ENCODE data around the gene FTO.
A peak's percentile ranks its signal among the peaks of the same experiment; 100 is the strongest.

FTO gene

GRCh38 chr16:53936529-53936928 is 232.6 kb downstream of the FTO start:
- no peak for DNase-seq (ENCODE audit: low read depth in 1 of 2, low spot score in 1 of 2)
- no peak for TF ChIP-seq JUND (IDR thresholded peaks at IDR 0.05; ENCODE audit: low read depth)
- in situ Hi-C loops (cut with HindIII; ENCODE audit: low pct_unique_long_range_greater_than_20kb, low sequenced_read_pairs): no loop called here

- no peak for TF ChIP-seq JUND (IDR thresholded peaks at IDR 0.05; ENCODE audit: low read depth)
- no peak for DNase-seq (ENCODE audit: low read depth in 1 of 2, low spot score in 1 of 2)
- in situ Hi-C loops (cut with HindIII; ENCODE audit: low pct_unique_long_range_greater_than_20kb, low sequenced_read_pairs): no loop called here
These were observed 233.4 kb downstream of the FTO start for GRCh38 chr16:53937161-53937880.

- in situ Hi-C loops (cut with HindIII; ENCODE audit: low pct_unique_long_range_greater_than_20kb, low sequenced_read_pairs): no loop called here
- no peak for TF ChIP-seq JUND (IDR thresholded peaks at IDR 0.05; ENCODE audit: low read depth)
- DNase-seq (ENCODE audit: low read depth in 1 of 2, low spot score in 1 of 2): no peak
These were observed 240.1 kb downstream of the FTO start for GRCh38 chr16:53944025-53944424.

GRCh38 chr16:53945996-53946395 is 242.0 kb downstream of the FTO start:
- TF ChIP-seq JUND (IDR thresholded peaks at IDR 0.05; ENCODE audit: low read depth): no peak
- peak in 1 of 2 experiments; percentile 70 for DNase-seq (ENCODE audit: low read depth in 1 of 2, low spot score in 1 of 2)
- in situ Hi-C loops (cut with HindIII; ENCODE audit: low pct_unique_long_range_greater_than_20kb, low sequenced_read_pairs): no loop called here

- no peak for DNase-seq (ENCODE audit: low read depth in 1 of 2, low spot score in 1 of 2)
- no peak for TF ChIP-seq JUND (IDR thresholded peaks at IDR 0.05; ENCODE audit: low read depth)
- in situ Hi-C loops (cut with HindIII; ENCODE audit: low pct_unique_long_range_greater_than_20kb, low sequenced_read_pairs): no loop called here
These were observed 242.9 kb downstream of the FTO start for GRCh38 chr16:53946746-53947386.

- DNase-seq (ENCODE audit: low read depth in 1 of 2, low spot score in 1 of 2): no peak
- in situ Hi-C loops (cut with HindIII; ENCODE audit: low pct_unique_long_range_greater_than_20kb, low sequenced_read_pairs): no loop called here
- no peak for TF ChIP-seq JUND (IDR thresholded peaks at IDR 0.05; ENCODE audit: low read depth)
These were observed 243.7 kb downstream of the FTO start for GRCh38 chr16:53947642-53948041.

- in situ Hi-C loops (cut with HindIII; ENCODE audit: low pct_unique_long_range_greater_than_20kb, low sequenced_read_pairs): no loop called here
- TF ChIP-seq JUND (IDR thresholded peaks at IDR 0.05; ENCODE audit: low read depth): no peak
- no peak for DNase-seq (ENCODE audit: low read depth in 1 of 2, low spot score in 1 of 2)
These were observed 244.4 kb downstream of the FTO start for GRCh38 chr16:53948326-53948725.

- in situ Hi-C loops (cut with HindIII; ENCODE audit: low pct_unique_long_range_greater_than_20kb, low sequenced_read_pairs): no loop called here
- no peak for TF ChIP-seq JUND (IDR thresholded peaks at IDR 0.05; ENCODE audit: low read depth)
- DNase-seq (ENCODE audit: low read depth in 1 of 2, low spot score in 1 of 2): no peak
These were observed 244.9 kb downstream of the FTO start for GRCh38 chr16:53948734-53949430.

- DNase-seq (ENCODE audit: low read depth in 1 of 2, low spot score in 1 of 2): peak in 1 of 2 experiments; percentile 20
- TF ChIP-seq JUND (IDR thresholded peaks at IDR 0.05; ENCODE audit: low read depth): no peak
- in situ Hi-C loops (cut with HindIII; ENCODE audit: low pct_unique_long_range_greater_than_20kb, low sequenced_read_pairs): no loop called here
These were observed 245.9 kb downstream of the FTO start for GRCh38 chr16:53949715-53950410.

GRCh38 chr16:53950677-53951076 is 246.7 kb downstream of the FTO start:
- DNase-seq (ENCODE audit: low read depth in 1 of 2, low spot score in 1 of 2): peak in 1 of 2 experiments; percentile 50
- in situ Hi-C loops (cut with HindIII; ENCODE audit: low pct_unique_long_range_greater_than_20kb, low sequenced_read_pairs): no loop called here
- TF ChIP-seq JUND (IDR thresholded peaks at IDR 0.05; ENCODE audit: low read depth): no peak

- in situ Hi-C loops (cut with HindIII; ENCODE audit: low pct_unique_long_range_greater_than_20kb, low sequenced_read_pairs): no loop called here
- no peak for TF ChIP-seq JUND (IDR thresholded peaks at IDR 0.05; ENCODE audit: low read depth)
- DNase-seq (ENCODE audit: low read depth in 1 of 2, low spot score in 1 of 2): no peak
These were observed 248.6 kb downstream of the FTO start for GRCh38 chr16:53952215-53953208.

Measured in T47D (cell line).